HepG2 (cell line): ENCODE measurements around the gene DTYMK. TPM values are rescaled to one million over a fixed set of nuclear protein-coding genes. Genes with fewer than 3 reads are reported as not detected.

ENCODE experiments used
- ADNP ChIP-seq: sonication (generic); formaldehyde crosslinking; IDR thresholded peaks from 2 replicates; pipeline ENCODE4 v1.4.0; 2020; ENCODE audit warnings: missing genetic modification reagents
- AHR ChIP-seq: IDR thresholded peaks from 2 replicates; pipeline ENCODE4 v1.6.1; 2018; ENCODE audit warnings: missing genetic modification reagents, missing compliant biosample characterization
- ELF4 ChIP-seq: sonication (generic); formaldehyde crosslinking; IDR thresholded peaks from 2 replicates; pipeline ENCODE4 v1.5.0; 2020; ENCODE audit warnings: missing genetic modification reagents, mild to moderate bottlenecking, moderate library complexity, borderline replicate concordance
- GPN1 ChIP-seq: sonication (generic); formaldehyde crosslinking; IDR thresholded peaks from 2 replicates; pipeline ENCODE4 v1.5.1; 2020; ENCODE audit warnings: missing genetic modification reagents, borderline replicate concordance
- MAFF ChIP-seq: IDR thresholded peaks from 2 replicates; pipeline ENCODE4 v1.6.1; 2011; ENCODE audit warnings: low read depth, low read length, improper control_type of control experiment
- NCOA2 ChIP-seq: sonication (generic); formaldehyde crosslinking; IDR thresholded peaks from 2 replicates; pipeline ENCODE4 v1.8.0; 2022; ENCODE audit warnings: inconsistent platforms
- RFXANK ChIP-seq: IDR thresholded peaks from 2 replicates; pipeline ENCODE4 v1.6.1; 2016
- SAP130 ChIP-seq: IDR thresholded peaks from 2 replicates; pipeline ENCODE4 v1.6.1; 2016; ENCODE audit warnings: low read depth
- U2AF1 ChIP-seq: fragments of 200-400 bp; formaldehyde crosslinking; optimal IDR thresholded peaks from 2 replicates; pipeline ENCODE3; 2017; ENCODE audit warnings: mild to moderate bottlenecking, low read depth, low read length
- ZFYVE20 ChIP-seq: sonication (generic); formaldehyde crosslinking; IDR thresholded peaks from 2 replicates; pipeline ENCODE4 v1.8.0; 2023; ENCODE audit warnings: low read depth, mild to moderate bottlenecking, moderate library complexity, missing genetic modification reagents, borderline replicate concordance
- ZNF160 ChIP-seq: sonication (generic); formaldehyde crosslinking; IDR thresholded peaks from 2 replicates; pipeline ENCODE4 v1.8.0; 2022; ENCODE audit warnings: mild to moderate bottlenecking, inconsistent platforms, missing genetic modification reagents
- ZNF333 ChIP-seq: sonication (generic); formaldehyde crosslinking; IDR thresholded peaks from 2 replicates; pipeline ENCODE4 v1.4.0; 2020; ENCODE audit warnings: mild to moderate bottlenecking, missing genetic modification reagents, borderline replicate concordance
- ZNF33A ChIP-seq: sonication (generic); formaldehyde crosslinking; IDR thresholded peaks from 2 replicates; pipeline ENCODE4 v1.5.1; 2020; ENCODE audit warnings: missing genetic modification reagents, mild to moderate bottlenecking, moderate library complexity, borderline replicate concordance
- ZNF674 ChIP-seq: sonication (generic); formaldehyde crosslinking; IDR thresholded peaks from 2 replicates; pipeline ENCODE4 v1.5.0; 2020; ENCODE audit warnings: low read depth, mild to moderate bottlenecking, missing genetic modification reagents
- ZNF75D ChIP-seq: sonication (generic); formaldehyde crosslinking; IDR thresholded peaks from 2 replicates; pipeline ENCODE4 v1.8.1; 2023; ENCODE audit warnings: missing genetic modification reagents, mild to moderate bottlenecking, borderline replicate concordance
- ZNF850 ChIP-seq: sonication (generic); formaldehyde crosslinking; conservative IDR thresholded peaks from 2 replicates; pipeline ENCODE4 v1.9.0; 2021; ENCODE audit warnings: mild to moderate bottlenecking, missing genetic modification reagents
- ZSCAN9 ChIP-seq: IDR thresholded peaks from 2 replicates; pipeline ENCODE4 v1.6.1; 2016; ENCODE audit warnings: borderline replicate concordance
- polyA plus RNA-seq, 8 experiments: library from polyadenylated mRNA; depleted of rRNA in 3 of 8; stranded (reverse) in 7 of 8; unstranded in 1 of 8; fragments of >200 nt; fragmentation: Illumina TruSeq in 4 of 8; extraction: Trizol in 4 of 8; gene quantifications; 2 replicates each; pipeline versions ENCODE4 v1.2.1 to v1.2.3, GENCODE V29; 2011 to 2016; ENCODE audit warnings: low read depth in 4 of 8, missing spikeins in 1 of 8, mixed read lengths in 1 of 8; ENCODE audit not compliant: insufficient read depth in 1 of 8
- total RNA-seq, 5 experiments: library from RNA; depleted of rRNA; stranded (reverse); fragments of >200 nt; fragmentation: Illumina TruSeq; extraction: Trizol; gene quantifications; 2 replicates each; pipeline ENCODE4 v1.2.3, GENCODE V29; 2016; ENCODE audit warnings: low read depth in 1 of 5
- TF ChIP-seq, protein P1 (sequence below): IDR thresholded peaks from 2 replicates; pipeline ENCODE4 v1.6.1; 2012; ENCODE audit warnings: low read depth, low read length, improper control_type of control experiment
- TF ChIP-seq, protein P2 (sequence below): sonication (generic); formaldehyde crosslinking; IDR thresholded peaks from 2 replicates; pipeline ENCODE4 v1.4.0; 2020; ENCODE audit warnings: missing genetic modification reagents
- TF ChIP-seq, protein P3 (sequence below): IDR thresholded peaks from 2 replicates; pipeline ENCODE4 v1.6.1; 2016; ENCODE audit warnings: missing compliant biosample characterization, missing genetic modification reagents, borderline replicate concordance
- TF ChIP-seq, protein P4 (sequence below): IDR thresholded peaks from 2 replicates; pipeline ENCODE4 v1.6.1; 2016; ENCODE audit warnings: missing biosample characterization, missing genetic modification reagents, low read depth
- TF ChIP-seq, protein P5 (sequence below): sonication (generic); formaldehyde crosslinking; conservative IDR thresholded peaks from 2 replicates; pipeline ENCODE4 v1.5.0; 2020; ENCODE audit warnings: missing genetic modification reagents

The DTYMK gene
- total and polyA plus RNA-seq, 2 of the 13 experiments (the other 11 are each of a cell fraction or from before 2014, with no cell fraction given), result 57.5 to 134 TPM

DNA sequence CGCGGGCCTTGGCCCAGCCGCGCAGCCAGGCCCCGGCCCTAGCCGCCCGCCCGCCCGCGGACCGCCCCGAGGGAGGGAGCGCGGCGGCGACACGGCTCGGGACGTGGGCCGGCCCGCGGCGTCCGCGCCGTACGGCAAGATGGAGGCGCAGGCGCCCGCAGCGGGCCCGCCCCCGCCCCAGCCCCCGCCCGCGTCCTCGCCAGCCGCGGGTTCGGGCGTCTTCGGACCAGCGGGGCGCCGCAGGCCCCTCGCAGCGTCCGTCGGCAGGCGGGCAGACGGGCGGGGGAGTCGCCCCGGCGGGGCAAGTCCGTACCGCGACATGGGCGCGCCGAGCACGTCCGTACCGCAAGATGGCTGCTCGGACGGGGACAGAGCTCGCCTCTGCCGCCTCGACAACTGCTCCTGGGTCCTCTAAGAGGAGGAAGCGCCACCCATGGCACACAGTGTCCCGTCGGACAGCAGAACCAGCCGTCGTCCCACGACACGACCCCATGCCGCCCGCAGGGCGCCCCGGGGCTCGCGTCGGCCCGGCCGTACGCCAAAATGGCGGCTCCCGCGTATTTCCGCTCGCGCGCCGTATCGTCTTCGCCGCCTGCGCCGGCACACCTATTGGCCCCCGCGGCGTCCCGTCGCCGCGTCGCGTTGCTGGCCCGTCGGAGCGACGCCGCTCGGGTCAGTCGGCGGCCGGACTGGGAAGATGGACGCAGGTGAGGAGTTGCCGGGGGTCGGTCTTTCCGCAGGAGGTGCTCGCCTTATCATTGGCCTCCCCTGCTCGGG lies 49.4 kb downstream of the DTYMK start, which contains the start of the genes ATG4B and THAP4 (continued):
- TF ChIP-seq MAFF (no peak), GPN1 (CRISPR knock-in tag) (no peak), ZNF674 (CRISPR knock-in tag) (no peak), AHR (CRISPR knock-in tag) (peak; percentile 85; the same call in 1 of the 2 replicates), RFXANK (CRISPR knock-in tag) (peak; percentile 86; the same call in 1 of the 2 replicates), ADNP (CRISPR knock-in tag) (no peak), NCOA2 (CRISPR knock-in tag) (peak; percentile 56; the same call in 1 of the 2 replicates), ZNF160 (peak; percentile 62; the same call in 1 of the 2 replicates), ZNF75D (no peak), ZNF33A (no peak), ZFYVE20 (CRISPR knock-in tag) (peak; percentile 45; the same call in 1 of the 2 replicates), SAP130 (CRISPR knock-in tag) (peak; percentile 93), U2AF1 (no peak), ELF4 (CRISPR knock-in tag) (no peak), ZSCAN9 (no peak), ZNF850 (no peak; the same call in 1 of the 2 replicates), ZNF333 (CRISPR knock-in tag) (no peak)
- TF ChIP-seq, protein P1, sequence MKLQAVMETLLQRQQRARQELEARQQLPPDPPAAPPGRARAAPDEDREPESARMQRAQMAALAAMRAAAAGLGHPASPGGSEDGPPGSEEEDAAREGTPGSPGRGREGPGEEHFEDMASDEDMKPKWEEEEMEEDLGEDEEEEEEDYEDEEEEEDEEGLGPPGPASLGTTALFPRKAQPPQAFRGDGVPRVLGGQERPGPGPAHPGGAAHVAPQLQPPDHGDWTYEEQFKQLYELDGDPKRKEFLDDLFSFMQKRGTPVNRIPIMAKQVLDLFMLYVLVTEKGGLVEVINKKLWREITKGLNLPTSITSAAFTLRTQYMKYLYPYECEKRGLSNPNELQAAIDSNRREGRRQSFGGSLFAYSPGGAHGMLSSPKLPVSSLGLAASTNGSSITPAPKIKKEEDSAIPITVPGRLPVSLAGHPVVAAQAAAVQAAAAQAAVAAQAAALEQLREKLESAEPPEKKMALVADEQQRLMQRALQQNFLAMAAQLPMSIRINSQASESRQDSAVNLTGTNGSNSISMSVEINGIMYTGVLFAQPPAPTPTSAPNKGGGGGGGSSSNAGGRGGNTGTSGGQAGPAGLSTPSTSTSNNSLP, result no peak
- TF ChIP-seq, protein P2, sequence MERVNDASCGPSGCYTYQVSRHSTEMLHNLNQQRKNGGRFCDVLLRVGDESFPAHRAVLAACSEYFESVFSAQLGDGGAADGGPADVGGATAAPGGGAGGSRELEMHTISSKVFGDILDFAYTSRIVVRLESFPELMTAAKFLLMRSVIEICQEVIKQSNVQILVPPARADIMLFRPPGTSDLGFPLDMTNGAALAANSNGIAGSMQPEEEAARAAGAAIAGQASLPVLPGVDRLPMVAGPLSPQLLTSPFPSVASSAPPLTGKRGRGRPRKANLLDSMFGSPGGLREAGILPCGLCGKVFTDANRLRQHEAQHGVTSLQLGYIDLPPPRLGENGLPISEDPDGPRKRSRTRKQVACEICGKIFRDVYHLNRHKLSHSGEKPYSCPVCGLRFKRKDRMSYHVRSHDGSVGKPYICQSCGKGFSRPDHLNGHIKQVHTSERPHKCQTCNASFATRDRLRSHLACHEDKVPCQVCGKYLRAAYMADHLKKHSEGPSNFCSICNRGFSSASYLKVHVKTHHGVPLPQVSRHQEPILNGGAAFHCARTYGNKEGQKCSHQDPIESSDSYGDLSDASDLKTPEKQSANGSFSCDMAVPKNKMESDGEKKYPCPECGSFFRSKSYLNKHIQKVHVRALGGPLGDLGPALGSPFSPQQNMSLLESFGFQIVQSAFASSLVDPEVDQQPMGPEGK (CRISPR knock-in tag), result peak; percentile 77; the same call in 1 of the 2 replicates
- TF ChIP-seq, protein P3, sequence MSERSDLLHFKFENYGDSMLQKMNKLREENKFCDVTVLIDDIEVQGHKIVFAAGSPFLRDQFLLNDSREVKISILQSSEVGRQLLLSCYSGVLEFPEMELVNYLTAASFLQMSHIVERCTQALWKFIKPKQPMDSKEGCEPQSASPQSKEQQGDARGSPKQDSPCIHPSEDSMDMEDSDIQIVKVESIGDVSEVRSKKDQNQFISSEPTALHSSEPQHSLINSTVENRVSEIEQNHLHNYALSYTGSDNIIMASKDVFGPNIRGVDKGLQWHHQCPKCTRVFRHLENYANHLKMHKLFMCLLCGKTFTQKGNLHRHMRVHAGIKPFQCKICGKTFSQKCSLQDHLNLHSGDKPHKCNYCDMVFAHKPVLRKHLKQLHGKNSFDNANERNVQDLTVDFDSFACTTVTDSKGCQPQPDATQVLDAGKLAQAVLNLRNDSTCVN (CRISPR knock-in tag), result peak; percentile 79; the same call in 1 of the 2 replicates
- TF ChIP-seq, protein P4, sequence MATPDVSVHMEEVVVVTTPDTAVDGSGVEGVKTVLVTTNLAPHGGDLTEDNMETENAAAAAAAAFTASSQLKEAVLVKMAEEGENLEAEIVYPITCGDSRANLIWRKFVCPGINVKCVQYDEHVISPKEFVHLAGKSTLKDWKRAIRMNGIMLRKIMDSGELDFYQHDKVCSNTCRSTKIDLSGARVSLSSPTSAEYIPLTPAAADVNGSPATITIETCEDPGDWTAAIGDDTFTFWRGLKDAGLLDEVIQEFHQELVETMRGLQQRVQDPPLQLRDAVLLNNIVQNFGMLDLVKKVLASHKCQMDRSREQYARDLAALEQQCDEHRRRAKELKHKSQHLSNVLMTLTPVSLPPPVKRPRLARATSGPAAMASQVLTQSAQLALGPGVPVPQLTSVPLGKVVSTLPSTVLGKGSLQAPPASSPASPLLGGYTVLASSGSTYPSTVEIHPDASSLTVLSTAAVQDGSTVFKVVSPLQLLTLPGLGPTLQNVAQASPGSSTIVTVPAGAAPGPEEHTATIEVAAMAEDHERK, result peak; percentile 95
- TF ChIP-seq, protein P5, sequence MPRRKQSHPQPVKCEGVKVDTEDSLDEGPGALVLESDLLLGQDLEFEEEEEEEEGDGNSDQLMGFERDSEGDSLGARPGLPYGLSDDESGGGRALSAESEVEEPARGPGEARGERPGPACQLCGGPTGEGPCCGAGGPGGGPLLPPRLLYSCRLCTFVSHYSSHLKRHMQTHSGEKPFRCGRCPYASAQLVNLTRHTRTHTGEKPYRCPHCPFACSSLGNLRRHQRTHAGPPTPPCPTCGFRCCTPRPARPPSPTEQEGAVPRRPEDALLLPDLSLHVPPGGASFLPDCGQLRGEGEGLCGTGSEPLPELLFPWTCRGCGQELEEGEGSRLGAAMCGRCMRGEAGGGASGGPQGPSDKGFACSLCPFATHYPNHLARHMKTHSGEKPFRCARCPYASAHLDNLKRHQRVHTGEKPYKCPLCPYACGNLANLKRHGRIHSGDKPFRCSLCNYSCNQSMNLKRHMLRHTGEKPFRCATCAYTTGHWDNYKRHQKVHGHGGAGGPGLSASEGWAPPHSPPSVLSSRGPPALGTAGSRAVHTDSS (CRISPR knock-in tag), result 0 out of 2 replicates have a peak, but pooled peaks have one; percentile 62
